IMR-90 (cell line): ENCODE measurements around the gene KRTAP3-2. TPM values are rescaled to one million over a fixed set of nuclear protein-coding genes. Genes with fewer than 3 reads are reported as not detected.

Experiments used
- ATAC-seq: fragments of 200-7000 bp; cut with Tn5 transposase; 2 replicates; pipeline ENCODE4 v1.9.1; 2020; ENCODE audit warnings: low read depth, mild to moderate bottlenecking, moderate library complexity
- BruUV-seq: library from RNA; stranded (reverse); fragments of 400-500 nt; replicated peaks from 2 replicates; lab custom pipeline; 2021; lab: Mats Ljungman, UMichigan
- CTCF ChIA-PET: fragments of 300-600 bp; formaldehyde crosslinking; extraction: SDS; loops from one replicate; lab custom pipeline; 2021; ENCODE audit warnings: antibody characterized with exemption; lab: Yijun Ruan, JAX
- POLR2A ChIA-PET: fragments of 300-600 bp; sonication (Branson Sonifier 250); formaldehyde crosslinking; loops from one replicate; lab custom pipeline; 2022; ENCODE audit warnings: antibody characterized with exemption; ENCODE audit not compliant: unreplicated experiment; lab: Charles Lee
- DNase-seq: peaks from one replicate; pipeline ENCODE4 v3.0.0; 2013
- H2AFZ ChIP-seq: replicated peaks from 2 replicates; pipeline ENCODE3; 2013; ENCODE audit warnings: low read length, mild to moderate bottlenecking; ENCODE audit not compliant: poor library complexity
- H2AK5ac ChIP-seq: 2 replicates; pipeline ENCODE4 v1.6.1; 2013; ENCODE audit warnings: low read depth, low read length, inconsistent platforms
- H2AK9ac ChIP-seq: replicated peaks from 2 replicates; pipeline ENCODE3; 2013; ENCODE audit warnings: mild to moderate bottlenecking, low read depth, low read length, moderate library complexity; ENCODE audit not compliant: poor library complexity
- H2BK120ac ChIP-seq: 2 replicates; pipeline ENCODE4 v1.6.1; 2013; ENCODE audit warnings: low read depth, low read length, inconsistent platforms
- H2BK15ac ChIP-seq: 3 replicates; pipeline ENCODE4 v1.6.1; 2013; ENCODE audit warnings: low read depth, low read length, inconsistent platforms
- H2BK20ac ChIP-seq: 2 replicates; pipeline ENCODE4 v1.6.1; 2013; ENCODE audit warnings: low read depth, mild to moderate bottlenecking, inconsistent platforms, low read length, moderate library complexity
- H2BK5ac ChIP-seq: 2 replicates; pipeline ENCODE4 v1.6.1; 2013; ENCODE audit warnings: mild to moderate bottlenecking, low read depth, low read length, inconsistent platforms; ENCODE audit not compliant: poor library complexity, severe bottlenecking
- H3K14ac ChIP-seq: replicated peaks from 2 replicates; pipeline ENCODE4 v1.6.1; 2013; ENCODE audit warnings: low read depth, low read length, inconsistent platforms
- H3K18ac ChIP-seq: 2 replicates; pipeline ENCODE4 v1.6.1; 2013; ENCODE audit warnings: low read depth, low read length, control low read depth
- H3K23ac ChIP-seq: 2 replicates; pipeline ENCODE4 v1.6.1; 2013; ENCODE audit warnings: low read depth, low read length, inconsistent platforms
- H3K27ac ChIP-seq: 2 replicates; pipeline ENCODE4 v1.5.1; 2013; ENCODE audit warnings: mild to moderate bottlenecking, control low read depth, low read length; ENCODE audit not compliant: insufficient read depth
- H3K27me3 ChIP-seq: 2 replicates; pipeline ENCODE4 v1.6.1; 2013; ENCODE audit warnings: low read length; ENCODE audit not compliant: control insufficient read depth, insufficient read depth
- H3K36me3 ChIP-seq: 2 replicates; pipeline ENCODE4 v1.6.1; 2013; ENCODE audit warnings: low read length, mixed read lengths; ENCODE audit not compliant: control insufficient read depth, insufficient read depth
- H3K4ac ChIP-seq: 2 replicates; pipeline ENCODE4 v1.6.1; 2013; ENCODE audit warnings: low read depth, low read length, inconsistent platforms
- H3K4me1 ChIP-seq: 2 replicates; pipeline ENCODE4 v1.6.1; 2013; ENCODE audit warnings: low read length, mixed read lengths; ENCODE audit not compliant: control insufficient read depth, insufficient read depth
- H3K4me2 ChIP-seq: 2 replicates; pipeline ENCODE4 v1.6.1; 2013; ENCODE audit warnings: low read depth, mild to moderate bottlenecking, control low read depth, low read length, moderate library complexity
- H3K4me3 ChIP-seq: 2 replicates; pipeline ENCODE4 v1.5.1; 2013; ENCODE audit warnings: low read depth, mild to moderate bottlenecking, control low read depth, low read length, moderate library complexity; ENCODE audit not compliant: insufficient read depth
- H3K56ac ChIP-seq: 2 replicates; pipeline ENCODE4 v1.6.1; 2013; ENCODE audit warnings: low read length, inconsistent platforms; ENCODE audit not compliant: insufficient read depth; ENCODE audit errors: extremely low read depth
- H3K79me1 ChIP-seq, 2 experiments: 2 replicates each; pipeline ENCODE4 v1.6.1; 2013; ENCODE audit warnings: low read length in 2 of 2, inconsistent platforms in 1 of 2, low read depth in 1 of 2
- H3K9ac ChIP-seq: 2 replicates; pipeline ENCODE4 v1.6.1; 2013; ENCODE audit warnings: low read depth, low read length, control low read depth
- H3K9me1 ChIP-seq: 2 replicates; pipeline ENCODE4 v1.6.1; 2013; ENCODE audit warnings: low read length, inconsistent platforms; ENCODE audit not compliant: insufficient read depth
- H3K9me3 ChIP-seq: 2 replicates; pipeline ENCODE4 v1.6.1; 2013; ENCODE audit warnings: low read length; ENCODE audit not compliant: control insufficient read depth, insufficient read depth
- H4K20me1 ChIP-seq: 2 replicates; pipeline ENCODE4 v1.6.1; 2013; ENCODE audit warnings: low read length, inconsistent platforms; ENCODE audit not compliant: insufficient read depth
- H4K5ac ChIP-seq: 2 replicates; pipeline ENCODE4 v1.6.1; 2013; ENCODE audit warnings: mild to moderate bottlenecking, low read depth, low read length, control low read depth
- H4K8ac ChIP-seq, 2 experiments: 2 replicates each; pipeline ENCODE4 v1.6.1; 2013; ENCODE audit warnings: low read depth in 2 of 2, low read length in 2 of 2, control low read depth in 1 of 2, inconsistent platforms in 1 of 2
- H4K91ac ChIP-seq: 2 replicates; pipeline ENCODE4 v1.6.1; 2013; ENCODE audit warnings: low read depth, low read length, inconsistent platforms; ENCODE audit not compliant: insufficient read depth
- BHLHE40 ChIP-seq: fragments of 150-350 bp; IDR thresholded peaks from 2 replicates; pipeline ENCODE4 v1.6.1; 2016; ENCODE audit warnings: mild to moderate bottlenecking, low read depth, low read length
- FOS ChIP-seq: fragments of 150-350 bp; IDR thresholded peaks from 2 replicates; pipeline ENCODE4 v1.6.1; 2016; ENCODE audit warnings: low read depth, low read length
- MAFK ChIP-seq: IDR thresholded peaks from 2 replicates; pipeline ENCODE4 v1.6.1; 2012; ENCODE audit warnings: low read depth, low read length, improper control_type of control experiment
- NFE2L2 ChIP-seq: fragments of 150-350 bp; IDR thresholded peaks from 2 replicates; pipeline ENCODE4 v1.6.1; 2016; ENCODE audit warnings: low read depth, mild to moderate bottlenecking, low read length
- RFX5 ChIP-seq: IDR thresholded peaks from 2 replicates; pipeline ENCODE4 v1.8.0; 2012; ENCODE audit warnings: low read depth, mild to moderate bottlenecking, low read length, moderate library complexity
- WGBS, 2 experiments: methylation state at CpG; one replicate each; pipeline versions ENCODE4 v1.1.5 to v1.1.7; 2013; ENCODE audit warnings: missing lambda C conversion rate in 2 of 2; ENCODE audit not compliant: insufficient read length in 1 of 2; ENCODE audit errors: extremely low coverage in 2 of 2; 5-methylcytosine and 5-hydroxymethylcytosine counted together
- dilution Hi-C: fragments of 300-500 bp; cut with HindIII; formaldehyde crosslinking; loops from one replicate; pipeline ENCODE4 v1.14.3; 2018; ENCODE audit warnings: low sequenced_read_pairs; ENCODE audit not compliant: unreplicated experiment
- in situ Hi-C: fragments of 300-500 bp; cut with MboI; formaldehyde crosslinking; loops from 3 replicates; pipeline ENCODE4 v1.14.3; 2019; ENCODE audit warnings: low sequenced_read_pairs, inconsistent platforms, mixed read lengths
- intact Hi-C: fragments of 100-400 bp; cut with micrococcal nuclease; formaldehyde crosslinking; loops from 2 replicates; pipeline ENCODE4 v1.10.0; 2022
- polyA plus RNA-seq, 3 experiments: library from polyadenylated mRNA; depleted of rRNA; stranded (reverse); fragments of >200 nt; gene quantifications; 2 replicates each; pipeline ENCODE4 v1.2.3, GENCODE V29; 2012; ENCODE audit warnings: low replicate concordance in 1 of 3
- total RNA-seq: library from RNA; depleted of rRNA; stranded (reverse); fragments of >200 nt; gene quantifications from 2 replicates; pipeline ENCODE4 v1.2.3, GENCODE V29; 2012
- TF ChIP-seq, protein P1 (sequence below): conservative IDR thresholded peaks from 2 replicates; pipeline ENCODE4 v1.5.1; 2012; ENCODE audit warnings: mild to moderate bottlenecking, low read depth, low read length, improper control_type of control experiment
- TF ChIP-seq, protein P2 (sequence below): fragments of 150-350 bp; IDR thresholded peaks from 2 replicates; pipeline ENCODE4 v1.6.1; 2017; ENCODE audit warnings: mild to moderate bottlenecking, antibody characterized with exemption, low read length, low read depth

Gene KRTAP3-2
- total and polyA plus RNA-seq, 2 of the 4 experiments (the other 2 are of a cell fraction) = not detected

DNA sequence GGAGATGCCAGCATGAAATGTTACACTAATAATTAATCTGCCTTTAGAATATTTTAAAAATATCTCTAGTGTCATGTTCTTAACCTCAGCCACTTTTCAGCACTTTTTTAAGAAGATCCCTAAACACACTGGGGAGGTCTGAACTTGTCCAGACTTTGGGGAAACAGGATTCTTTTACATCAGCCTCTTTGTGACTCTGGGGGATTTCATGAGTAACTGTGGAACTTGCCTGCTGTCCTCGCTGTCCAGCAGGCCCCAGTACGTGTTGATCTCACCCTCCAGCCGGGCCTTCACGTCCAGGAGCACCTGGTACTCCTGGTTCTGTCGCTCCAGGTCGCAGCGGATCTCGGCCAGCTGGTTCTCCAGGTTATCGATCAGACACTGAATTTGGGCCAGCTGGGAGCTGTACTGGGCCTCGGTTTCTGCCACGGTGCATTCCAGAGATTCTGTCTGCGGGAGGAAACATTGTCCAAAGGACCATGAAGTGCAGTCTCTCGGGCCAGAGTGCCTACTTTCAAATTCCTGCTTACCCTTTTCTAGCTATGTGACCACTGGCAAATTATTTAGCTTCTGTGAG is 21.0 kb downstream of the KRTAP3-2 start:
- POLR2A ChIA-PET = no interaction called here
- intact Hi-C loops = no loop called here
- no peak overlapping the region for H2AK5ac ChIP-seq
- no peak for ATAC-seq
- no peak overlapping the region for H4K8ac ChIP-seq
- WGBS, 2 experiments = 87% methylated on average over 11 of the region's 13 CpGs; no CpG with 5 or more reads in 1 of the 2 experiments
- H3K79me1 ChIP-seq = no peaks in the 10 kb centered on the region
- H2BK20ac ChIP-seq = no peak overlapping the region
- no peaks in the 10 kb centered on the region for H3K9me1 ChIP-seq
- H3K9ac ChIP-seq = no peak overlapping the region
- H2BK15ac ChIP-seq = no peak overlapping the region
- no peaks in the 10 kb centered on the region for H4K20me1 ChIP-seq
- DNase-seq = no peak
- H4K5ac ChIP-seq = no peak overlapping the region
- H3K4ac ChIP-seq = 0 out of 2 replicates have a peak overlapping the region, but pooled peaks have one; percentile 24
- in situ Hi-C loops = no loop called here
- H2AFZ ChIP-seq = peak overlapping the region; percentile 47
- no peaks in the 10 kb centered on the region for H3K36me3 ChIP-seq
- H2AK9ac ChIP-seq = no peak overlapping the region
- CTCF ChIA-PET = no interaction called here
- H3K18ac ChIP-seq = no peak overlapping the region
- no peak overlapping the region for H3K23ac ChIP-seq
- dilution Hi-C loops = no loop called here
- H3K56ac ChIP-seq = no peak overlapping the region
- peaks cover 5% of the 10 kb centered on the region for H3K4me1 ChIP-seq
- H4K91ac ChIP-seq = no peak overlapping the region
- H3K14ac ChIP-seq = no peak overlapping the region
- TF ChIP-seq MAFK (no peak), NFE2L2 (no peak), BHLHE40 (no peak), FOS (no peak), RFX5 (no peak)
- TF ChIP-seq, protein P1, sequence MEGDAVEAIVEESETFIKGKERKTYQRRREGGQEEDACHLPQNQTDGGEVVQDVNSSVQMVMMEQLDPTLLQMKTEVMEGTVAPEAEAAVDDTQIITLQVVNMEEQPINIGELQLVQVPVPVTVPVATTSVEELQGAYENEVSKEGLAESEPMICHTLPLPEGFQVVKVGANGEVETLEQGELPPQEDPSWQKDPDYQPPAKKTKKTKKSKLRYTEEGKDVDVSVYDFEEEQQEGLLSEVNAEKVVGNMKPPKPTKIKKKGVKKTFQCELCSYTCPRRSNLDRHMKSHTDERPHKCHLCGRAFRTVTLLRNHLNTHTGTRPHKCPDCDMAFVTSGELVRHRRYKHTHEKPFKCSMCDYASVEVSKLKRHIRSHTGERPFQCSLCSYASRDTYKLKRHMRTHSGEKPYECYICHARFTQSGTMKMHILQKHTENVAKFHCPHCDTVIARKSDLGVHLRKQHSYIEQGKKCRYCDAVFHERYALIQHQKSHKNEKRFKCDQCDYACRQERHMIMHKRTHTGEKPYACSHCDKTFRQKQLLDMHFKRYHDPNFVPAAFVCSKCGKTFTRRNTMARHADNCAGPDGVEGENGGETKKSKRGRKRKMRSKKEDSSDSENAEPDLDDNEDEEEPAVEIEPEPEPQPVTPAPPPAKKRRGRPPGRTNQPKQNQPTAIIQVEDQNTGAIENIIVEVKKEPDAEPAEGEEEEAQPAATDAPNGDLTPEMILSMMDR = no peak
- TF ChIP-seq, protein P2, sequence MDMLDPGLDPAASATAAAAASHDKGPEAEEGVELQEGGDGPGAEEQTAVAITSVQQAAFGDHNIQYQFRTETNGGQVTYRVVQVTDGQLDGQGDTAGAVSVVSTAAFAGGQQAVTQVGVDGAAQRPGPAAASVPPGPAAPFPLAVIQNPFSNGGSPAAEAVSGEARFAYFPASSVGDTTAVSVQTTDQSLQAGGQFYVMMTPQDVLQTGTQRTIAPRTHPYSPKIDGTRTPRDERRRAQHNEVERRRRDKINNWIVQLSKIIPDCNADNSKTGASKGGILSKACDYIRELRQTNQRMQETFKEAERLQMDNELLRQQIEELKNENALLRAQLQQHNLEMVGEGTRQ = no peak
- H3K27ac ChIP-seq = no peak overlapping the region
- no TSS peak for BruUV-seq
- no peak overlapping the region for H3K4me3 ChIP-seq
- H3K27me3 ChIP-seq = no peaks in the 10 kb centered on the region
- no peaks in the 10 kb centered on the region for H3K9me3 ChIP-seq
- H2BK120ac ChIP-seq = no peak overlapping the region
- no peak overlapping the region for H3K4me2 ChIP-seq
- H2BK5ac ChIP-seq = no peak overlapping the region
